Activated T-helper 17 cell treated with anti-CD3 and anti-CD28 coated beads, Interleukin-2, amount 50 U/mL, for 72 hours (primary cell): ENCODE measurements around the gene HDAC9. TPM values are rescaled to one million over a fixed set of nuclear protein-coding genes. Genes with fewer than 3 reads are reported as not detected.
A peak's percentile ranks its signal among the peaks of the same experiment; 100 is the strongest.

Source experiments
- ATAC-seq: fragments of 150-1000 bp; cut with Tn5 transposase; replicated peaks from 2 replicates; pipeline ENCODE4 v1.10.0; 2021; ENCODE audit warnings: mild to moderate bottlenecking, moderate library complexity
- H3K27ac Mint-ChIP-seq: one replicate; pipeline ENCODE4 v1.8.0; 2022; ENCODE audit warnings: mixed read lengths
- H3K27me3 Mint-ChIP-seq: one replicate; pipeline ENCODE4 v1.8.0; 2022; ENCODE audit warnings: mixed read lengths
- H3K36me3 Mint-ChIP-seq: one replicate; pipeline ENCODE4 v1.8.0; 2022; ENCODE audit warnings: low read depth, mild to moderate bottlenecking, mixed read lengths
- H3K4me1 Mint-ChIP-seq: one replicate; pipeline ENCODE4 v1.8.0; 2022; ENCODE audit warnings: mixed read lengths
- H3K4me3 Mint-ChIP-seq: one replicate; pipeline ENCODE4 v1.8.0; 2022; ENCODE audit warnings: mild to moderate bottlenecking, mixed read lengths
- H3K9me3 Mint-ChIP-seq: one replicate; pipeline ENCODE4 v1.8.0; 2022; ENCODE audit warnings: mixed read lengths
- total RNA-seq, 2 donors: library from RNA; stranded (reverse); gene quantifications; one replicate each; pipeline ENCODE4 v1.2.3, GENCODE V29; 2022

HDAC9 gene
- total RNA-seq, 2 donors from 2014 or later = 1.4 to 4.0 TPM

DNA sequence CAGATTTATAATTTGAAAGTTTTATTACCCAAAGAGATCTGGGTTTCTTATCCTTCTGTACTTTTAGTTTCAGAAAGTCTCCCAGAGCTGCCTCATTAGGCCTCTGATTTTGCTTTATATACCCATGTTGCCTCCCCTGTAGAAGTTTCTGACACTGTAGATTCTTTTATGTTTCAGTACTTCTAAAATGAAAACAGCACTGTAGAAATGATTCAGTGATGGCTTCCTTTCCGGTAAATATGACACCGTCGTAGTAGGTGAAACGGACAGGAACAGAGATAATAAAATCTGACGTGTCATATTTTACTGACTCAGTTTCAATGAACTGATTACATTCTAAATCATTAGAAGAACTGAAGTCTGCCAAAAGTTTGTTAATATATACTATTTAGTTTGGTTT, 349.2 kb downstream of the HDAC9 start:
- H3K36me3 Mint-ChIP-seq = no peaks in the 10 kb centered on the region
- peaks cover 10% of the 10 kb centered on the region for H3K9me3 Mint-ChIP-seq
- H3K4me1 Mint-ChIP-seq = no peaks in the 10 kb centered on the region
- H3K4me3 Mint-ChIP-seq = no peak overlapping the region
- no peaks in the 10 kb centered on the region for H3K27me3 Mint-ChIP-seq
- no peak overlapping the region for H3K27ac Mint-ChIP-seq
- peak; percentile 32 for ATAC-seq

GRCh38 chr7:18845700-18846099, 350.2 kb downstream of the HDAC9 start:
- H3K4me3 Mint-ChIP-seq = no peak overlapping the region
- no peaks in the 10 kb centered on the region for H3K4me1 Mint-ChIP-seq
- no peak for ATAC-seq
- H3K9me3 Mint-ChIP-seq = peaks cover 6% of the 10 kb centered on the region
- no peaks in the 10 kb centered on the region for H3K36me3 Mint-ChIP-seq
- H3K27ac Mint-ChIP-seq = no peak overlapping the region
- H3K27me3 Mint-ChIP-seq = no peaks in the 10 kb centered on the region

DNA sequence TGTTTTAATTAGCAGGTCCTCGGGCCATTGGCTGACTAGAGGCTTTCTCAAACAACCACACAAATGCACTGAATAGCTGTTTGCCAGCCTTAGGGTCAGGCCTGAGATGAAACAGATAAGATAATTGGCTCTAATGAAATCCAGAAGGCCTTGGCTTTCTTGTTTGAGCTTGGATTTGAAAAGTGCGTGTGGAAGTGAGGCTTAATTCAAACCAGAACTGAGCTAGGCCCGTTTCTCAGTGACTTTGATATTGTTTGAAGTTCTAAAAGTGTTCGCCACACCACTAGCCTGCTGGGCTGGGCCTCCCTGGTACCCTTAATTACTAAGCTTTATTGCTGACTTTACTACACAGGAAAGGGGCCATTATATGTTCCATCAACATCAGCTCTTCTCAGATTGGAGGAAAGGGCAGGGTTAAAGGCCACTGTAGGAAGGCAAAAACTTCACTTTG, 351.2 kb downstream of the HDAC9 start:
- no peak overlapping the region for H3K27ac Mint-ChIP-seq
- no peak overlapping the region for H3K4me3 Mint-ChIP-seq
- no peak for ATAC-seq
- peaks cover 6% of the 10 kb centered on the region for H3K9me3 Mint-ChIP-seq
- no peaks in the 10 kb centered on the region for H3K27me3 Mint-ChIP-seq
- H3K36me3 Mint-ChIP-seq = no peaks in the 10 kb centered on the region
- no peaks in the 10 kb centered on the region for H3K4me1 Mint-ChIP-seq

DNA sequence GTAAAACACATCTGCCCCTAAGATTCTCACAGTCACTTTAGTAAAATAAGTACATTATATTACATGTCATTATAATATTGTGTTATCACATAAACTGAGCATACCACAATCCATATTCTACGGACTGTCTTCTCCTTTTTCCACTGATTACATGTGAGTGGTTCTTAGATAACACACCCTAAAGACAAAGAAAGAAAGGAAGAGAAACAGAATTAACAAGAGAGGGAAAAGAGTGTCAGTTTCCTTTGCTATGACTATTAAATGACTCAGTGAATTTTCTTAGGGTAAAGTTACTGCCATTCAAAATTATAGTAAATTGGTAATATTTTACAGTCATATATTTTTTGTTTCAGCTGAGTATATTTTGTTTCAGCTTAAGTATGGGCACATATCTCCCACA, 353.6 kb downstream of the HDAC9 start:
- H3K27ac Mint-ChIP-seq = no peak overlapping the region
- H3K9me3 Mint-ChIP-seq = peaks cover 7% of the 10 kb centered on the region
- peak; percentile 9 for ATAC-seq
- H3K4me3 Mint-ChIP-seq = no peak overlapping the region
- no peaks in the 10 kb centered on the region for H3K27me3 Mint-ChIP-seq
- no peaks in the 10 kb centered on the region for H3K36me3 Mint-ChIP-seq
- no peaks in the 10 kb centered on the region for H3K4me1 Mint-ChIP-seq

DNA sequence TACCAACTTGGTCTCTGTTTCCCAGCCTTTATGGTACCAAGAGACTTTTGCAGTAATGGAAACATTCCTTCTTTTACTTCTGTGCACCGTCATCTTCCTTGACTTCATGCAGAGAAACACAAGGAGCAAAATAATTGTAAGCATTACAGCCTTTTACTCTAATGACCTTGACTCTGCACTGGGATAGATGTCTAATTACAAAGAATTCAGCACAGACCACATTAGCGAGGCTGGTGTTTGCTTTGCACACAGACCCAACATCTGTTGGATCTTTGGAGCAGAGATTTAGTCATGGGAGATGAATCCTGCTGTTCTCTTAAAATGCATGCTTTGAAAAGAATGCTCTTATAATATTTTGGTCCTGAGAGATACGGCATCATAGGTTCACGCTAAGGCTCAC, 360.2 kb downstream of the HDAC9 start:
- no peak overlapping the region for H3K4me3 Mint-ChIP-seq
- no peaks in the 10 kb centered on the region for H3K36me3 Mint-ChIP-seq
- ATAC-seq = no peak
- H3K4me1 Mint-ChIP-seq = no peaks in the 10 kb centered on the region
- no peaks in the 10 kb centered on the region for H3K27me3 Mint-ChIP-seq
- H3K27ac Mint-ChIP-seq = no peak overlapping the region
- H3K9me3 Mint-ChIP-seq = peaks cover 20% of the 10 kb centered on the region

- no peaks in the 10 kb centered on the region for H3K27me3 Mint-ChIP-seq
- H3K4me1 Mint-ChIP-seq = no peaks in the 10 kb centered on the region
- peaks cover 20% of the 10 kb centered on the region for H3K9me3 Mint-ChIP-seq
- H3K27ac Mint-ChIP-seq = no peak overlapping the region
- H3K36me3 Mint-ChIP-seq = no peaks in the 10 kb centered on the region
- peak; percentile 56 for ATAC-seq
- no peak overlapping the region for H3K4me3 Mint-ChIP-seq
Observed at GRCh38 chr7:18858232-18858631, 362.7 kb downstream of the HDAC9 start.

DNA sequence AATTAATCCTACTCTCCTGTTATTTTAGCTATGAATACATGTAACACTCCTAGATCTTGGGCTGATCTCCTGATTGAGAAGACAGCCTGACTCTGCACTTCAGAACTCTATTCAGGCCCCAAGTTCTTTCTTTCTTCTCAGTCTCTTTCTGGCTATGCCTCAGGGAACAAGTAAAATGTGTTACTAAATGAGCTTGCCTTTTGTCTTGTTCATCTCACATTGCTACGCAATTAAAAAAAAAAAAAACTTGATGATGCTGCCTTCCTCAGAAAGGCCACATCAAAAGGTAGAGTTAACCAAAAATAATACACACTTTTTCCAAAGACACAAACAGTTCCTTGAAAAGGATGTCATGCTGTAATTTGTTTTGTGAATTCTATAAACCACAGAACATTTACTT, 363.8 kb downstream of the HDAC9 start:
- peak; percentile 50 for ATAC-seq
- H3K36me3 Mint-ChIP-seq = no peaks in the 10 kb centered on the region
- H3K4me3 Mint-ChIP-seq = peak overlapping the region; percentile 13
- H3K27me3 Mint-ChIP-seq = no peaks in the 10 kb centered on the region
- peaks cover 25% of the 10 kb centered on the region for H3K9me3 Mint-ChIP-seq
- H3K27ac Mint-ChIP-seq = peak overlapping the region; percentile 44
- H3K4me1 Mint-ChIP-seq = no peaks in the 10 kb centered on the region

- Mint-ChIP-seq H3K27me3 (no peaks in the 10 kb centered on the region), H3K36me3 (no peaks in the 10 kb centered on the region), H3K27ac (no peak overlapping the region), H3K4me1 (no peaks in the 10 kb centered on the region), H3K9me3 (peaks cover 26% of the 10 kb centered on the region), H3K4me3 (no peak overlapping the region)
- ATAC-seq = no peak
Observed at GRCh38 chr7:18860221-18860620, 364.7 kb downstream of the HDAC9 start.

- Mint-ChIP-seq H3K4me1 (no peaks in the 10 kb centered on the region), H3K4me3 (no peak overlapping the region), H3K36me3 (no peaks in the 10 kb centered on the region), H3K27me3 (no peaks in the 10 kb centered on the region), H3K9me3 (peaks cover 25% of the 10 kb centered on the region), H3K27ac (no peak overlapping the region)
- ATAC-seq = no peak
Observed at GRCh38 chr7:18861514-18862118, 366.1 kb downstream of the HDAC9 start.

- Mint-ChIP-seq H3K27me3 (no peaks in the 10 kb centered on the region), H3K9me3 (peaks cover 20% of the 10 kb centered on the region), H3K27ac (no peak overlapping the region), H3K36me3 (no peaks in the 10 kb centered on the region), H3K4me1 (no peaks in the 10 kb centered on the region), H3K4me3 (no peak overlapping the region)
- ATAC-seq = no peak
Observed at GRCh38 chr7:18864967-18865366, 369.4 kb downstream of the HDAC9 start.

- Mint-ChIP-seq H3K4me1 (no peaks in the 10 kb centered on the region), H3K4me3 (peak overlapping the region; percentile 12)
- peak; percentile 73 for ATAC-seq
Observed at GRCh38 chr7:18866359-18867036, 370.9 kb downstream of the HDAC9 start.

DNA sequence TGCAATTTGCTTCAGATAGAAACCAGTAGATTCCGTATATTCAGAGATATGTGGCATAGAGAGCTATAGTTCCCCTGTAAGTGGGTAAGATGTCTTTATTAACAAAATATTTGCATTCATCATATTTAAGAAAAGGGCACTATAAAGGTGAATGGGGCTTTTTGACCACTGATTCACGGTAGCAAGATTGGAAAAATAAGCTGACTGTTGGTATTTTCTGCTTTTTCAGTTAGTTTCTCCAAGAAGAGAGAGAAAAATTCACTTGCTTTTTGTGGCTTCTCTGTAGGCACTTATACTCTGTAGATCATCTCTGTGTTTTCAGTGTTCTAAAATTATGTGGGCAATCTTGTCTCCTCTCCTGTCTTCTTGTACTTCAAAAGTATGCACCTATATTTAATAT, 376.8 kb downstream of the HDAC9 start:
- H3K36me3 Mint-ChIP-seq = no peaks in the 10 kb centered on the region
- H3K27me3 Mint-ChIP-seq = no peaks in the 10 kb centered on the region
- no peak overlapping the region for H3K4me3 Mint-ChIP-seq
- H3K9me3 Mint-ChIP-seq = peaks cover 4% of the 10 kb centered on the region
- H3K27ac Mint-ChIP-seq = no peak overlapping the region
- no peak for ATAC-seq
- H3K4me1 Mint-ChIP-seq = no peaks in the 10 kb centered on the region

More at GRCh38 chr7:18866359-18867036, 370.9 kb downstream of the HDAC9 start:
- H3K27ac Mint-ChIP-seq = no peak overlapping the region
- no peaks in the 10 kb centered on the region for H3K27me3 Mint-ChIP-seq
- H3K36me3 Mint-ChIP-seq = no peaks in the 10 kb centered on the region
- H3K9me3 Mint-ChIP-seq = peaks cover 20% of the 10 kb centered on the region

DNA sequence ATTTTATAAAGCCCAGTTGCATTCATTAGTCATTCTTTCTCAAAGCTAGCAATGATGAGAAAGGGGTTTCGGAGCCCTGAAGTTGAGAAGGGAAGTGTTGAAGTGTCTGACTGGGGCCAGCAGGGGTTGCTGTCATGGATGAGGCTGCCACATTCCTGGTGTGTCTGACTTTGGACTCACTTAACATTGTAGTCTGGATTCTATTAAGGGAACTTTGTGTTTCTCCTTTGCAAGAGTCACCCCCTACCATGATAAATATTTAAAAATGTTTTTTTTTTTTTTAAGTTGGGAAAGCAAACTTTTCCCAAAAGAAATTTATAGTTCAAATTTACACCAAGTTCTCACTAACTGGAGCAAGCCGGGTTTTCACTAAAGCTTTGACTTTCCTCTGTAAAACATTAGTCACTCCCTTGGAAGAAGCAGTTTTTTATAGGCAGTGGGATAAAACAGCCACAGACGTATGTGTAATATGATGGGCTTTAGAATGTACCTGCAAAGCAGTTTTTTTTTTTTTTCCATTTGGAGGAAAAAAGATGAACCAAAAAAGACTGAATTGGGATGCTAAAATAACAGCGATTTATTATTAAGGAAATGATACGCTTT, 378.3 kb downstream of the HDAC9 start:
- Mint-ChIP-seq H3K4me1 (no peaks in the 10 kb centered on the region), H3K4me3 (no peak overlapping the region), H3K36me3 (no peaks in the 10 kb centered on the region), H3K27me3 (no peaks in the 10 kb centered on the region), H3K27ac (no peak overlapping the region), H3K9me3 (no peaks in the 10 kb centered on the region)
- no peak for ATAC-seq

- Mint-ChIP-seq H3K4me1 (no peaks in the 10 kb centered on the region), H3K36me3 (no peaks in the 10 kb centered on the region), H3K4me3 (no peak overlapping the region), H3K27ac (no peak overlapping the region), H3K27me3 (no peaks in the 10 kb centered on the region), H3K9me3 (no peaks in the 10 kb centered on the region)
- no peak for ATAC-seq
Observed at GRCh38 chr7:18874880-18875279, 379.3 kb downstream of the HDAC9 start.

DNA sequence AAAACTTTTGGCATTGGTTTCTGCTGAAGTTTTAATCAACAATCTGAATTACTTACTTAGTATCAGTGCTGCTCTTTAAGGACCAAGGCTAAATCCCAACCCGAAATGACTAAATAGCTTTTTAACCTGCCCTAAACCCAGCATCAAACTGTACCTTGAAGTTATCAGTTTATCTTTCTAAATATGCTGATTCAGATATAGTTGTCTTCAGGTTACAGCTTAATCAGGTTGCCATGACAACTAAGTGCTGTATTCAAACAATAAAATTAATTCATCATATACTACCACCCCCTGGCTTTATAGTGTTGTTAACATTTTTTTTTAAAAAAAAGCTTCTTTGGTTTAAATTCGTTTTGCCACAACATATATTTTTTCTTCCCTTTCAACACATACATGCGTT, 382.3 kb downstream of the HDAC9 start:
- H3K27ac Mint-ChIP-seq = no peak overlapping the region
- no peaks in the 10 kb centered on the region for H3K27me3 Mint-ChIP-seq
- no peak for ATAC-seq
- no peaks in the 10 kb centered on the region for H3K36me3 Mint-ChIP-seq
- no peaks in the 10 kb centered on the region for H3K9me3 Mint-ChIP-seq
- no peak overlapping the region for H3K4me3 Mint-ChIP-seq
- H3K4me1 Mint-ChIP-seq = no peaks in the 10 kb centered on the region
